Measurements from ENCODE around the gene SPTB. TPM values are rescaled to one million over a fixed set of nuclear protein-coding genes. Genes with fewer than 3 reads are reported as not detected.

Gene SPTB
- total and polyA plus RNA-seq, 9 donors = 0.28 to 1.4 (median 0.68) TPM

DNA sequence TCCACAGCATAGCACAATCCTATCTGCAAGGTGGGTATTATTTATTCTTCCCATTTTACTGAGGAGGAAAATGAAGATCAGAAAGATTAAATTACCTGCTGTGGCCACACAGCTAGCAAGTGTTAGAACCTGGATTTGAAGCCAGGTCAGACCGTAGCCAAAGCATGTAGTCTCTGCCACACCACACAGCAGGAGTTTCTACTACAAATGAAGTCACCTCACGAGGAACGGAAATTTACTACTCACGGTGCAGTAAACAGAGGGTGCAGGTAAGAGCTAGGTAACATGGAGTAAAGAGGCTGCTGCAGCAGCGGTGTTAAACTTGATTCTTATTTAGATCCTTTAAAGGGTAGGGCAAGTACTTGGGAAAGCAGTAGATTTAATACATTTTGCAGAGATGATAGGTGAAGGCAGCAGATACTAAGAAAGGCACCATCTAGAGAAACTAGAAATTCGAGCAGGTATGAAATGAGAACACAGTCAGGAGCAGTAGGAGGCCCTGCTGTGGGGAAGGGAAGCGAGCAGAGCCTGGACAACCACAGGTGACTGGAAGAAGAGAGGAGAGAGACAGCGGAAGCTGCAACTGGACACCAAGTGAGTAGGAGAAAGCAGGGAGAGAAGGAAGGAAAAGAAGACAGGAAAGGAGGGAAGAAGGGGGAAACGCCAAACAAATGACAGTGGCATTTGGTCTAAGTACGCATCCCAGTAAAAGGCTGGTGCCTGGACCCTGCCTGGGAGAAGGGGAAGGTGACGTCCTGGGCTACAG is 21.5 kb downstream of the SPTB start:
- H3K36me3 ChIP-seq = no peaks in the 10 kb centered on the region
- H3K9me3 ChIP-seq = no peaks in the 10 kb centered on the region
- TF ChIP-seq EP300 (IDR thresholded peaks at IDR 0.05) (no peak), POLR2A (IDR thresholded peaks at IDR 0.05) (no peak), CTCF (IDR thresholded peaks at IDR 0.05) (no peak)
- no peak overlapping the region for H3K27ac ChIP-seq
- intact Hi-C loops (cut with DNase I) = no loop called here
- DNase-seq = no peak
- no peak overlapping the region for H3K4me3 ChIP-seq
- H3K27me3 ChIP-seq = no peaks in the 10 kb centered on the region
- no peaks in the 10 kb centered on the region for H3K4me1 ChIP-seq (ENCODE audit: insufficient read depth)
- 69 to 76% (median 74%) methylated on average over 11 of the region's 11 CpGs for WGBS, 3 donors

DNA sequence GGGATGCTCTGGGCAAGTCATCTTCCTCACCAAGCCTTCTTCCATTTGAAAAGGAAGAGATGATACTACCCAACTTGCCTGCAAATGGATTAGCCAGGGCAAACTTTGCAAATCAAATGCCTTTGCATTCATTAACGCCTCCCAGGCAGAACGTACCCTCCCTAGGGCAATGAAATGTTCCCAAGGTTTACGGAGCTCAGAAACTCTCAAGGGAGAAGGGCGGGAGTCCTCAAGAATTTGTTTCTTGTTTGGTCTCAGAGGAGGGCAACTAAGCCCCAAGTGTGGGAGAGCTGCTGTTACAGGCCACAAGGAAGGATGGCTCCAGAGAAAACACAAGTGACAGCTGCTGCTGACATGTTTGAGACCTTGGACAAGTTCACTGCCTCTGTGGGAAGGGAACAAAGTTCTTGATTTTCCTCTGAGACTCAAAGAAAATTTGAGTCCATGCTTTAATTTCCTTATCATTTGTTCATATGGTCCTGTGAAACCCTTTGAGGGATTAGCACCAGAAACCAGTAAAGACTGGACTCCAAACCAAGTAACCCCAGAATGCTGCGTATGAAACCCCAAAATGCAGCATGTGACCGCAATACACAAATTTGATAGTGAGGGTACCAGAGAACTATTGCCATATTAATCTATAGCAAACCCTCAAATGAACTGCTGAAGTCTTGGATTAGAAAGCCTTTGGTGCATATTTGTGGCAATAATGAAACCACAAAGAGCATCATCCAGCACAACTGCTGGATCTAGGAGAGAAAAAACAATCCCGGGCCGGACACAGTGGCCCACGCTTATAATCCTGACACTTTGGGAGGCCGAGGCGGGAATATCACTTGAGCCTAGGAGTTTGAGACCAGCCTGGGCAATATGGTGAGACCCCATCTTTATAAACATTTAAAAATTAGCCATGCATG is 22.9 kb downstream of the SPTB start:
- TF ChIP-seq POLR2A (IDR thresholded peaks at IDR 0.05) (no peak), CTCF (IDR thresholded peaks at IDR 0.05) (no peak), EP300 (IDR thresholded peaks at IDR 0.05) (no peak)
- H3K9me3 ChIP-seq = no peaks in the 10 kb centered on the region
- H3K4me3 ChIP-seq = no peak overlapping the region
- no peaks in the 10 kb centered on the region for H3K36me3 ChIP-seq
- DNase-seq = no peak
- no peak overlapping the region for H3K27ac ChIP-seq
- WGBS, 3 donors = 69 to 80% (median 72%) methylated on average over 11 of the region's 11 CpGs
- intact Hi-C loops (cut with DNase I) = no loop called here
- no peaks in the 10 kb centered on the region for H3K27me3 ChIP-seq
- H3K4me1 ChIP-seq (ENCODE audit: insufficient read depth) = no peaks in the 10 kb centered on the region

DNA sequence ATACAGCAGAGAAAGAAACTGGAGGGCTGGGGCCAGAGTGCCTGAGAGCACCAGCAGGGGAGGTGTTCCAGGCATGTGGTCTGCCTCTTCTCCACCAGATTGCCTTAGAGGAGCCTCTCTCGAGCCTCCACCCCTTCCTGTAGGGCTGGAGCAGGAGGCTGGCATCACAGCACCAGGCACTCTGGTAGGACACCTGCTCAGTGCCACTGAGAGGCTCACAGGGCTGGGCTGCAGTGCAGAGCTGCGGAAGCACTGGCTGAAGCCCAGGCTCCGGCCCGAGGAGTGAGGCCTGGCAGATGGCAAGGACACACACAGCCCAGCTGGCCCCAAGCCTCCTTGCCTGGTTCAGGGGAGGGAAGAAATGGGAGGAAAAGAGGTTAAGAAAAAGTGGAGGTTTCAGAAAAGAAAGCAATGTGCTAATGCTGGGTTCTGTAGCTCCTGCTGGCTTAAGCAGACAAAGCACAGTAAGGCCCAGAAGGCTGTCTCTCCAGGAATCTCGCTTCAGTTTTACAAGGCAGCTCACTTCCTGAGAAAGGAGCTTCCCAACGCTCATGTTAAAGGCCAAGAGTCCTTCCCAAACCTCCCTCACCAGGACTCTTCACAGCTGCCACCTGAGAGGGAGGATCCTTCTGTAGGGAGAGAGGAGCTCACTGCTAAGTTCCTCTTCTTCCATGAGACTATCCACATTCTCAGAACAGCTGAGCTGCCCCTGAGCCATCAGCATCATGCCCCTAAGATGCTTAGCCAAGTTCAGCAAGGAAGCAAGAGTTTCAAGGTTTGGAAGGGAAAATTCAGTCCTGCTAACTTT is 23.8 kb downstream of the SPTB start:
- Histone ChIP-seq H3K9me3 (no peaks in the 10 kb centered on the region), H3K4me1 (ENCODE audit: insufficient read depth) (no peaks in the 10 kb centered on the region), H3K27ac (no peak overlapping the region), H3K4me3 (no peak overlapping the region), H3K36me3 (no peaks in the 10 kb centered on the region), H3K27me3 (no peaks in the 10 kb centered on the region)
- no peak for TF ChIP-seq POLR2A (IDR thresholded peaks at IDR 0.05)
- no peak for TF ChIP-seq CTCF (IDR thresholded peaks at IDR 0.05)
- TF ChIP-seq EP300 (IDR thresholded peaks at IDR 0.05) = no peak
- DNase-seq = no peak
- intact Hi-C loops (cut with DNase I) = no loop called here
- 36 to 46% (median 43%) methylated on average over 6 of the region's 6 CpGs for WGBS, 3 donors
